MM.1S (cell line): ENCODE data around the gene SORCS2.

Experiments used
- DNase-seq: peaks from one replicate; pipeline ENCODE4 v3.0.0-alpha.2; 2015
- H2AFZ ChIP-seq: fragments of 300-600 bp; sonication (generic); 2 replicates; pipeline ENCODE4 v1.6.0; 2016; ENCODE audit warnings: antibody characterized with exemption, low read length
- H3F3A ChIP-seq: fragments of 300-600 bp; sonication (generic); 2 replicates; pipeline ENCODE4 v1.6.1; 2016; ENCODE audit warnings: mild to moderate bottlenecking, antibody characterized with exemption, low read length, moderate library complexity, mixed read lengths; ENCODE audit not compliant: insufficient read depth
- H3K27ac ChIP-seq: fragments of 300-600 bp; sonication (generic); 2 replicates; pipeline ENCODE4 v1.5.1; 2016; ENCODE audit warnings: mild to moderate bottlenecking, low read length
- H3K27me3 ChIP-seq: fragments of 300-600 bp; sonication (generic); replicated peaks from 2 replicates; pipeline ENCODE4 v1.6.0; 2016; ENCODE audit warnings: low read length; ENCODE audit not compliant: insufficient read depth
- H3K36me3 ChIP-seq: fragments of 300-600 bp; sonication (generic); replicated peaks from 2 replicates; pipeline ENCODE4 v1.6.1; 2016; ENCODE audit warnings: mild to moderate bottlenecking, low read length, mixed read lengths; ENCODE audit not compliant: insufficient read depth
- H3K4me1 ChIP-seq: fragments of 300-600 bp; sonication (generic); 2 replicates; pipeline ENCODE4 v1.6.1; 2016; ENCODE audit warnings: low read length, mixed read lengths
- H3K4me2 ChIP-seq: fragments of 300-600 bp; sonication (generic); 2 replicates; pipeline ENCODE4 v1.6.0; 2016; ENCODE audit warnings: low read depth, low read length
- H3K4me3 ChIP-seq: fragments of 300-600 bp; sonication (generic); 2 replicates; pipeline ENCODE4 v1.5.1; 2016; ENCODE audit warnings: low read length, mixed read lengths
- H3K79me2 ChIP-seq: fragments of 300-600 bp; sonication (generic); 2 replicates; pipeline ENCODE4 v1.6.1; 2016; ENCODE audit warnings: mixed run types, low read length, mixed read lengths
- H3K9ac ChIP-seq: fragments of 300-600 bp; sonication (generic); 2 replicates; pipeline ENCODE4 v1.6.1; 2016; ENCODE audit warnings: low read length, mixed read lengths
- H3K9me2 ChIP-seq: fragments of 300-600 bp; sonication (generic); replicated peaks from 2 replicates; pipeline ENCODE4 v1.6.1; 2016; ENCODE audit warnings: mild to moderate bottlenecking, low read length, mixed read lengths; ENCODE audit not compliant: insufficient read depth
- H3K9me3 ChIP-seq: fragments of 300-600 bp; sonication (generic); replicated peaks from 2 replicates; pipeline ENCODE4 v1.6.1; 2016; ENCODE audit warnings: mild to moderate bottlenecking, low read length, mixed read lengths; ENCODE audit not compliant: insufficient read depth
- H4K20me1 ChIP-seq: fragments of 300-600 bp; sonication (generic); 2 replicates; pipeline ENCODE4 v1.6.1; 2016; ENCODE audit warnings: mild to moderate bottlenecking, low read length, moderate library complexity, mixed read lengths; ENCODE audit not compliant: insufficient read depth
- EZH2phosphoT487 ChIP-seq: fragments of 300-600 bp; sonication (generic); IDR thresholded peaks from 2 replicates; pipeline ENCODE4 v1.6.1; 2018; ENCODE audit warnings: antibody characterized with exemption, low read length
- TF ChIP-seq, protein P1 (sequence below): fragments of 300-600 bp; sonication (generic); IDR thresholded peaks from 2 replicates; pipeline ENCODE4 v1.5.1; 2016; ENCODE audit warnings: antibody characterized with exemption, low read length, mixed read lengths

SORCS2 gene

DNA sequence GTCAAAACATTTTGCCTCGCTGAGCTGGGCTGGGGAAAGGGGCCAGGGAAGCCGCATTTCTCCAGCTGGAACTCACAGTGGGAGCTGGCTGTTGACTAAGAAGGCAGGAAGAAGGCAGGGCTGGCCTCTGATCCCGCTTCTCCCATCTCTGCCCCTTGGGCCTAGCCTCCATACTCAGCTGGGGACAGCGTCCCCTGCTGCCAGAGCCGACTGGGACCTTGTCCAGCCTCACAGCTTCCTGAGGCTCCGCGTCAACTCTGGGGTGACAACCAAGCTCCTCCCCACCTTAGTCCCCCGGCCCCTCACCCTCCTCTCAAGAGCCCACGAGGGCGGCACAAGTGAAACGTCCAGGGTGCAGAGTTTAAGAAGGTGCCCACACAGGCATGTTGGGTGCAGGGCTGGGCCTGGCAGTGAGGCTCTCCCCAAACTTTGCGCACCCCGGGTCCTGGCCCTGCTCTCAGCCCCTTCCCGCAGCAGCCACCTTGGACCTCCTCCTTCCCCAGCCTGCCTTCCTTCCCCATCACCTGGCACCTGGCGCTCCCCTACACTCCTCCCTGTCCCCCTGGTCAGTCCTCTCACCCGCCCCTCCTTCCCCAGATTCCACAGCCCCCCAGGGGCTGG lies 141.6 kb downstream of the SORCS2 start:
- H3K4me1 ChIP-seq: no peaks in the 10 kb centered on the region
- TF ChIP-seq, protein P1, sequence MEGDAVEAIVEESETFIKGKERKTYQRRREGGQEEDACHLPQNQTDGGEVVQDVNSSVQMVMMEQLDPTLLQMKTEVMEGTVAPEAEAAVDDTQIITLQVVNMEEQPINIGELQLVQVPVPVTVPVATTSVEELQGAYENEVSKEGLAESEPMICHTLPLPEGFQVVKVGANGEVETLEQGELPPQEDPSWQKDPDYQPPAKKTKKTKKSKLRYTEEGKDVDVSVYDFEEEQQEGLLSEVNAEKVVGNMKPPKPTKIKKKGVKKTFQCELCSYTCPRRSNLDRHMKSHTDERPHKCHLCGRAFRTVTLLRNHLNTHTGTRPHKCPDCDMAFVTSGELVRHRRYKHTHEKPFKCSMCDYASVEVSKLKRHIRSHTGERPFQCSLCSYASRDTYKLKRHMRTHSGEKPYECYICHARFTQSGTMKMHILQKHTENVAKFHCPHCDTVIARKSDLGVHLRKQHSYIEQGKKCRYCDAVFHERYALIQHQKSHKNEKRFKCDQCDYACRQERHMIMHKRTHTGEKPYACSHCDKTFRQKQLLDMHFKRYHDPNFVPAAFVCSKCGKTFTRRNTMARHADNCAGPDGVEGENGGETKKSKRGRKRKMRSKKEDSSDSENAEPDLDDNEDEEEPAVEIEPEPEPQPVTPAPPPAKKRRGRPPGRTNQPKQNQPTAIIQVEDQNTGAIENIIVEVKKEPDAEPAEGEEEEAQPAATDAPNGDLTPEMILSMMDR: no peak
- no peak for TF ChIP-seq EZH2phosphoT487
- peaks cover 92% of the 10 kb centered on the region for H3K27me3 ChIP-seq
- H2AFZ ChIP-seq: no peak overlapping the region
- H3K9ac ChIP-seq: no peak overlapping the region
- no peak overlapping the region for H3K4me2 ChIP-seq
- H3K9me2 ChIP-seq: no peaks in the 10 kb centered on the region
- H3F3A ChIP-seq: no peaks in the 10 kb centered on the region
- no peak for DNase-seq
- no peaks in the 10 kb centered on the region for H4K20me1 ChIP-seq
- H3K27ac ChIP-seq: no peak overlapping the region
- no peaks in the 10 kb centered on the region for H3K9me3 ChIP-seq
- H3K79me2 ChIP-seq: no peaks in the 10 kb centered on the region
- no peaks in the 10 kb centered on the region for H3K36me3 ChIP-seq
- H3K4me3 ChIP-seq: no peak overlapping the region

DNA sequence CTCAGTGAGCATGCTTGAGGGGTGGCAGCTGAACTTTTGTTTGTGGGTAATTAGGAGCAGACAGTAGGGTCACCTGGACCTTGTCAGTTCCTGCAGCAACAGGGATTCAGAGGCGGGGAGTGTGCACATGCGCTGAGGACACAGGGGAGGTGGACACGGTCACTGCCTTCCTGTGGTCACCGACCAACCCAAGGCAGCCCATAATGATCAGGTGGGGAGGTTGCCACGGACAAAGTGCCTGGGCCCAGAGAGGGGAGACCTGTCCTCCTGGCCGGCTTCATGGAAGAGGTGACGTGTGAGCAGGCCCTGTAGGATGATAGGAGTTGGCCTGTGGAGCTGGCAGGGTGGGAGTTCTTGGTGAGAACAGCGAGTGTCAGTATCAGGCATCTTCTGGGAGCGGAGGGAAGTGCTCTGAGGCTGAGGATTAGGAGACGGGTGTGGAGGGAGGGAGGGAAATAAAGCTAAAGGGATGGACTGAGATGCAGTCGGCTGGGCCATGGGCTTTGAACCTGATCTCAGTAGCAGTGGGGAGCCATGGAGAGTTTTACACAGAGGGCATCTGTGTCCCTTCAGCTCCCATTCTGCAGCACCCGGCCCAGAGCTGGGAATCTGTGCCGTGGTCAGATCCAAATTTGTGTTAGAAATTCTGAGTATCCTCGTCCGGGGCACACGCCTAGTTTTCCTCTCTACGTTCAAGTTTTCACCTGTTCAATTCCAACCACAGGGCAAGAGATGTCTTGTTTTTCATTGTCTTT lies 142.4 kb downstream of the SORCS2 start:
- no peak for DNase-seq
- no peak overlapping the region for H3K9ac ChIP-seq
- peaks cover 91% of the 10 kb centered on the region for H3K27me3 ChIP-seq
- no peaks in the 10 kb centered on the region for H3K4me1 ChIP-seq
- no peak overlapping the region for H3K4me2 ChIP-seq
- H4K20me1 ChIP-seq: no peaks in the 10 kb centered on the region
- no peaks in the 10 kb centered on the region for H3K9me2 ChIP-seq
- H3K4me3 ChIP-seq: no peak overlapping the region
- TF ChIP-seq EZH2phosphoT487: no peak
- H3K27ac ChIP-seq: no peak overlapping the region
- no peaks in the 10 kb centered on the region for H3F3A ChIP-seq
- H3K36me3 ChIP-seq: no peaks in the 10 kb centered on the region
- no peaks in the 10 kb centered on the region for H3K9me3 ChIP-seq
- H3K79me2 ChIP-seq: no peaks in the 10 kb centered on the region
- H2AFZ ChIP-seq: no peak overlapping the region

DNA sequence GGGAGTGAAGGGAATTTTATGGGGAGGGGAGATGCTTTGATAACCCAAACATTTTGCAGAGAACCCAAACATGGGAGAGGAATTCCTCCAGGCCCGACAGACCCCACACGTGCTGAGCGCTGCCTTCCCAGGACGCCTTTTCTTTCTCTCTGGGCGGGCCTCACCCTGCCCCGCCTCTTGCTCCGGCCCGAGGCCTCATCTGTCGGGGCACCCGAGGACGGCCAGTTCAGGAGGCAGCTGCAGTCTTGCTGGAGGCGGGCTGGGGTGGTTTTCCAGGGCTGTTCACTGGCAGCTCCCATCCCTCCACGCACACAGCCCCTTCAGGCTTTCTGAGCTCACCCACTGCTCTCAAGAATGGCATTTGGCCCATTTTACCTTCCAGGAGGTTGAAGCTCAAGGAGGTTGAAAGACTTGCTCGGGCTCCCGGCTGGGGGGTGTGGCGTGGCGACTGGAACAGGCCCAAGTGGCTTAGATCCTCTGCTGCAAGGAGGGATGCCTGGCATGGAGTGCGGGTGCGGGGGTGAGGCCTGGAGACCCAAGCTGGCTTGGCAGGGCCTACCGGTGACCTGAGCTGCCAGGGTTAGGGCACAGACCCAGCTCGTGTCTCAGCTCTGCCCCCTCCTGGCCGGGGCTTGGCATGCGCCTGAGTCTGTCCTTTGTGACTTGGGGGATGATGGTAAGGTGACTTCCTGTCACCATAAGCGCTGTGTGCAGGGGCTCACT lies 143.2 kb downstream of the SORCS2 start:
- Histone ChIP-seq H3K9me3 (no peaks in the 10 kb centered on the region), H3K36me3 (no peaks in the 10 kb centered on the region), H3K4me3 (no peak overlapping the region), H4K20me1 (no peaks in the 10 kb centered on the region), H3K4me2 (no peak overlapping the region), H3K27me3 (peaks cover 91% of the 10 kb centered on the region), H3K9me2 (no peaks in the 10 kb centered on the region), H3F3A (no peaks in the 10 kb centered on the region), H3K79me2 (no peaks in the 10 kb centered on the region), H3K9ac (no peak overlapping the region), H2AFZ (no peak overlapping the region), H3K27ac (no peak overlapping the region), H3K4me1 (no peaks in the 10 kb centered on the region)
- no peak for TF ChIP-seq EZH2phosphoT487
- TF ChIP-seq, protein P1: peak; percentile 64
- peak; percentile 48 for DNase-seq
